ENCODE results near the gene FAM72B. TPM values are rescaled to one million over a fixed set of nuclear protein-coding genes. Genes with fewer than 3 reads are reported as not detected.
"Not testable (repeated sequence)": the region's sequence is repeated elsewhere in the genome, so short reads cannot be mapped to it uniquely, and the experiment has no call there.

FAM72B gene
- total RNA-seq, 1 experiment from 2014 or later: 33.3 TPM

DNA sequence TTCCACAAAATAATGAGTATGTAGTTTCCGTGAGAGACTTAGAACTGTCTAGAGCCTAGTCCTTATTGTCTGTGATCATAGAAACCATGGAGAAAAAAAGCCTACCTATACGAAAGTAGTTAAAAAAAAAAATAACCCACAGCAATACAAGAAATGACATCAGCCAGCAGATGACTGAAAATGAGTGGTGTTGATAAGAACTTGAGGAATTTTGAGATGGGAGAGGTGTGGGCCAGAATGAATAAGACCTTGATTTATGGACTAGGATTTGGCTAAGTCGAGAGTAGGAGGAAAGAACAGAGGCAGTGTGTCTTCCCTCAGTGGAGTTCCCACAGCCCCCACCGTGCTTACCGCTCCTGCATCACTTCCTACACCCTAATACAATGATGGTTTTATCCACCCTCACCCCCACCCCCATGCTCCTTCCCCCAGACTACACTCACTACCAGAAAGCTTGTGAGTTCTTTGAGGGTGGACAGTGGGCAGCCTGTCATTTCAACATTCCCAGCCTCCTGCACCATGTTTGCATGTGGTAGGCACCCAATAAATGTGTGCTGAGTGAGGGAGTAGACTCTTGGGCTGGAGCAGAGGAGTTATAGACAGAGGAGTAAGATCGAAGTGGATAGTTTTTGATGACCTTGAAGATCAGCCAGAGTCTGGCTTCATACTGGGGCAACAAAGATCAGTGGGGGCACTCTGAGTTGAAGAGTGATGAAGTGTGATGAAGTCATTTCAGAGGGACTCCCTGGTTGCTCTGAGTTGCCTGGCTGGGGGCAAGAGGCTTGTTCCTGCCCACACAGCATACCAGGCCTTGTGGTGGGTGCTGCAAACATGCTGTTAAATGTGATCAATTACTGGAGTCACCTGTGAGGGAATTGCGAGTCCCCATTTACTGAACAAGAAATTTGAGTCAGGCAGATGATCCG is 21.9 kb upstream of the FAM72B start:
- not testable (repeated sequence) for H3K27ac ChIP-seq (ENCODE audit: low read length); H3K9ac ChIP-seq (ENCODE audit: low read length); H3K9me2 ChIP-seq (replicated peaks; ENCODE audit: insufficient read depth, low read length); H3K4me1 ChIP-seq (ENCODE audit: low read length); H3K4me2 ChIP-seq (ENCODE audit: low read depth, low read length, poor library complexity, severe bottlenecking); H3K9me3 ChIP-seq (ENCODE audit: low read length); H3K4me3 ChIP-seq (ENCODE audit: low read length); H4K20me1 ChIP-seq (ENCODE audit: insufficient read depth, low read depth, low read length); H3K27me3 ChIP-seq (ENCODE audit: low read length); DNase-seq; H3K36me3 ChIP-seq (ENCODE audit: insufficient read depth, low read length); H2AFZ ChIP-seq (ENCODE audit: low read length)
- peaks cover 21% of the 10 kb centered on the region for H3K79me2 ChIP-seq (ENCODE audit: low read length)

DNA sequence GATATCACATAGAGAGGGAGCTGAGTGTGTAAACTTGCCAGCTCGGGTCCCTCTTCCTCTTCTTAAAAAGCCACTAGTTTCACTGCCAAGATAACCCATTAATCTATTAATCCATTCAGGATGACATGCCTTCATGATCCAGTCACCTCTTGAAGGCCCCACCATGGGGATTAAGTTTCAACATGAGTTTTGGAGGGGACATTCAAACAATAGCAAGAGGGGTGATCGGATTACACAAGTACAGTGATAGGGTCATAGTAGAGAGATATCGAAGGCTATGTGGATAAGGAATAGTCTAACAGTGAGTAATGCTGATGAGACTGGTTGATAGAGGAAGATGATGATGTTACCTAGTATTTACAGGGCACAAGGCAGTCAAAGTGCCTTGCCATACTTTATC is 18.8 kb upstream of the FAM72B start:
- H3K9ac ChIP-seq (ENCODE audit: low read length); H3K4me1 ChIP-seq (ENCODE audit: low read length); H3K9me3 ChIP-seq (ENCODE audit: low read length); H3K36me3 ChIP-seq (ENCODE audit: insufficient read depth, low read length); H2AFZ ChIP-seq (ENCODE audit: low read length); H3K27ac ChIP-seq (ENCODE audit: low read length); H3K27me3 ChIP-seq (ENCODE audit: low read length); H3K4me3 ChIP-seq (ENCODE audit: low read length); H4K20me1 ChIP-seq (ENCODE audit: insufficient read depth, low read depth, low read length); H3K4me2 ChIP-seq (ENCODE audit: low read depth, low read length, poor library complexity, severe bottlenecking); H3K9me2 ChIP-seq (replicated peaks; ENCODE audit: insufficient read depth, low read length): not testable (repeated sequence)
- DNase-seq: peak; percentile 14
- peaks cover 23% of the 10 kb centered on the region for H3K79me2 ChIP-seq (ENCODE audit: low read length)

DNA sequence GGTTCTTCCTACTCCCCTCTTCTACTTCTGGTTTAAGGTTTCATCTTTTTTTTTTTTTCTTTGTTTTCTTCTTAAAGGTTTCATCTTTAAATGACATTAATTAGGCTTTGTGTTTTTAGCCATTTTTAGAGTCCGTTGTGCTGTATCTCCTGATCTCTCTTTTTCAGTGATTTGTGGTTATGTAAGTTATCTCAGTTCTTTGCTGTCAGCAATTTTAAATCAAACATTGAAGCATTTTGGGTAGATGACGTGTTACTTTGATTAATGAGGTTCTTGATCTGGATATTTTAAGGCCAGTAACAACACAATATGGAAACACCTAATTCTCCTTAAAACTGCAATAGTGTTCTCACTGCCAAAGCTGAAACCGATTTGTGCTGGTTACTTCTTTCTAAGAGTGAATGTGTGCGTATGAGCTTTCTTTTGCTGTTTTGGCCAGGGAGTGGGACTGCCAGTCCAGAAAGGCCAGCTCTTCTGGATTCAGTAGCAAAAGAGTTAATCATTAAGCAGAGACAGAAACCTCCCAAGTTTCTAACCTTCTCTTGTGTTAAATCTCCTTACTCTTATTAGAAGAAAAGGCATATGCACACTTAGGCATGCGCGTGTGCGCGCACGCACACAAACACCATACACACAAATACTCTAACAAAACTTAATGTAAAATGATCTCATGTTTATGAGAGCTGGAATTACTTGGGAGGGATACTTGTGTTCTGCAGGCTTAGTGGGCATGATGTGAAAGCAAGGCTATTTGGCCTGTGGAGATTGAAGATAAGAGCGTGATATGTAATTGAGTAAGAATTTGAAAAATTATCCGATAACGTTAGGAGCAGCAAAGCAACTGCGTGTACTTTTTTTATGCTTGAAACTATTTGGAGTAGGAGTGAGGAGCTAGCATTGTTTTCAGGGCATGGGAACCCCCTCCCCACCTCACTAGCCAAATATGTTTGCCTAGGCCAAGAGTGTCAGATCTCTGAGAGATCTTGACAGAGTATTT is 17.1 kb upstream of the FAM72B start:
- not testable (repeated sequence) for H3K9me3 ChIP-seq (ENCODE audit: low read length); H3K4me2 ChIP-seq (ENCODE audit: low read depth, low read length, poor library complexity, severe bottlenecking); H3K27me3 ChIP-seq (ENCODE audit: low read length); H3K4me1 ChIP-seq (ENCODE audit: low read length); H3K9ac ChIP-seq (ENCODE audit: low read length); H3K27ac ChIP-seq (ENCODE audit: low read length); H3K4me3 ChIP-seq (ENCODE audit: low read length); H3K9me2 ChIP-seq (replicated peaks; ENCODE audit: insufficient read depth, low read length); H3K36me3 ChIP-seq (ENCODE audit: insufficient read depth, low read length); H2AFZ ChIP-seq (ENCODE audit: low read length); H4K20me1 ChIP-seq (ENCODE audit: insufficient read depth, low read depth, low read length); DNase-seq
- peaks cover 20% of the 10 kb centered on the region for H3K79me2 ChIP-seq (ENCODE audit: low read length)

DNA sequence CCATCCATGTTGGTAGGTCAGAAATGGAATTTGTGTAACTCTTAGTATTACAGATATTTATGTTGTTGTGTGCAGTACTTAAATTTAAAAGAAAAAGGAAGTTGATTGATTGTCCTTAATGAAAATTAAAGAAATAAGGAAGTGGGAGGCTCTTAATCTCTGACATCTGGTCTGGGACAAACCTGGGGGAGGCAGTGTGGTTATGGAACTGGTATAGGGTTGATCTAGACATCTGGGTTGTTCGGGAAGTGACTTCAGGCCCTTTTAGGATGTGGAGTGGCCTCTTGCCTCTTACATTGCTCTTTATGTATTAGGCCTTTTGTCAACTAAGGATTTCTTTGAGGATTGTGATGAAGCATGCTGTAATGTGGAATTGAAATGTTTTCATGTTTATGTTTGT is 16.1 kb upstream of the FAM72B start:
- not testable (repeated sequence) for H3K4me1 ChIP-seq (ENCODE audit: low read length)

DNA sequence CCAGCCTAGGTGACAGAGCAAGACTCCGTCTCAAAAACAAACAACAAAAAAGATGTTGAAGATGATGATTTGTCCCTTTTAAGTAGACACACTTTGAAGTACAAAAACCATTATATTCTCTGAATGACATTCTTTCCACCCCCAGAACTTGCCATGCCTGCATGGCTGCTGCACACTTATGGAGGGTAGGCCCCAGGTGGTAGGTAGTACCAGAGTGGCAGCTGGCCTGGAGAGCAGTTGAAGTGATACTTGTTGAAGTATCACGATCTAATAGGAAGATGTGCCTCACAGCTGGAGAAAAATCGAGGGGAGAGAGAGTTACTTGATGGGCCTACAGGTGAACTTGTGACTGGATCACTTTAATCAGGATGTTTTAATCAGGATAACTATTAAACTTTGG is 15.6 kb upstream of the FAM72B start:
- not testable (repeated sequence) for H3K27ac ChIP-seq (ENCODE audit: low read length); H3K36me3 ChIP-seq (ENCODE audit: insufficient read depth, low read length); H2AFZ ChIP-seq (ENCODE audit: low read length); DNase-seq; H3K4me1 ChIP-seq (ENCODE audit: low read length); H3K9me3 ChIP-seq (ENCODE audit: low read length); H3K27me3 ChIP-seq (ENCODE audit: low read length); H3K4me3 ChIP-seq (ENCODE audit: low read length); H4K20me1 ChIP-seq (ENCODE audit: insufficient read depth, low read depth, low read length); H3K9me2 ChIP-seq (replicated peaks; ENCODE audit: insufficient read depth, low read length); H3K9ac ChIP-seq (ENCODE audit: low read length); H3K4me2 ChIP-seq (ENCODE audit: low read depth, low read length, poor library complexity, severe bottlenecking)
- H3K79me2 ChIP-seq (ENCODE audit: low read length): peaks cover 18% of the 10 kb centered on the region

More for the DNA sequence above, 16.1 kb upstream of the FAM72B start:
- H3K4me3 ChIP-seq (ENCODE audit: low read length); H3K36me3 ChIP-seq (ENCODE audit: insufficient read depth, low read length); DNase-seq; H3K9me3 ChIP-seq (ENCODE audit: low read length); H4K20me1 ChIP-seq (ENCODE audit: insufficient read depth, low read depth, low read length); H3K27ac ChIP-seq (ENCODE audit: low read length); H2AFZ ChIP-seq (ENCODE audit: low read length); H3K9me2 ChIP-seq (replicated peaks; ENCODE audit: insufficient read depth, low read length); H3K4me2 ChIP-seq (ENCODE audit: low read depth, low read length, poor library complexity, severe bottlenecking); H3K27me3 ChIP-seq (ENCODE audit: low read length); H3K9ac ChIP-seq (ENCODE audit: low read length): not testable (repeated sequence)
- peaks cover 18% of the 10 kb centered on the region for H3K79me2 ChIP-seq (ENCODE audit: low read length)

DNA sequence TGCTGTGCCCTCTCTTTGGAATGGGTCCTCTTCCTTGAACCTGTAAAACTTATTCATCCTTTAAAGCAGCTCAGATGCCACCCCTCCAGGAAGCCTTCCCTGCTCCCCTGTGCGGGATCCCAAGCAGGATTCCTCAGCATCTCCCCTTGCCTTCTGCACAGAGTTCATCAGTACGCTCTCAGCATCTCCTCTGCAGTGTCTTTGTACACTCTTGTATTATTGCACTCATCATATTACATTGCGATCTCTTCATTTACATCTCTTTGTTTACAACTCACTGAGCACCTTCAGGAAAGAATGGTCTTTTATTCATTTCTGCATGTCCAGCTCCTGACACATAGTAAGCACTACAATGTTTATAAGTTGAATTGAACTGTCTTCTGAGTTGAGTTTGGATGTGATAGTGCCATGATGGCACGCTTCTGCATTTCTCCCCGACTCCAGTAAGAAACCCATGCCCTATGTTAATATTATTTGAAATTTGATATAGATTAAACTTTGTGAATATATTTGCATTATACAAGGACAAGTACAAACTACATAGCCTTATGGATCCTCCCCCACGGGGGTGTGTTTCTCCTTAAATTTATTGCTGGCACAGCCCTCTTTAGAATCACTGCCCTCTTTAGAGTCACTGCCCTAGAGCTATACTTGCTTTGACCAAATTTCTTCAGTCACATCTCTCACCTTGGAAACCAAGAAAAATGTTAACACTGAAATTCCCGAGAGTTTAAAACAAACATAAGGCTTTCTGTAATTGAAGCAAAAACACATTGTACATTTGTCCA is 13.1 kb upstream of the FAM72B start:
- H3K9me3 ChIP-seq (ENCODE audit: low read length); H2AFZ ChIP-seq (ENCODE audit: low read length); H3K4me1 ChIP-seq (ENCODE audit: low read length); H4K20me1 ChIP-seq (ENCODE audit: insufficient read depth, low read depth, low read length); H3K4me2 ChIP-seq (ENCODE audit: low read depth, low read length, poor library complexity, severe bottlenecking); H3K36me3 ChIP-seq (ENCODE audit: insufficient read depth, low read length); DNase-seq; H3K27ac ChIP-seq (ENCODE audit: low read length); H3K27me3 ChIP-seq (ENCODE audit: low read length); H3K9ac ChIP-seq (ENCODE audit: low read length); H3K9me2 ChIP-seq (replicated peaks; ENCODE audit: insufficient read depth, low read length); H3K4me3 ChIP-seq (ENCODE audit: low read length): not testable (repeated sequence)
- peaks cover 16% of the 10 kb centered on the region for H3K79me2 ChIP-seq (ENCODE audit: low read length)

DNA sequence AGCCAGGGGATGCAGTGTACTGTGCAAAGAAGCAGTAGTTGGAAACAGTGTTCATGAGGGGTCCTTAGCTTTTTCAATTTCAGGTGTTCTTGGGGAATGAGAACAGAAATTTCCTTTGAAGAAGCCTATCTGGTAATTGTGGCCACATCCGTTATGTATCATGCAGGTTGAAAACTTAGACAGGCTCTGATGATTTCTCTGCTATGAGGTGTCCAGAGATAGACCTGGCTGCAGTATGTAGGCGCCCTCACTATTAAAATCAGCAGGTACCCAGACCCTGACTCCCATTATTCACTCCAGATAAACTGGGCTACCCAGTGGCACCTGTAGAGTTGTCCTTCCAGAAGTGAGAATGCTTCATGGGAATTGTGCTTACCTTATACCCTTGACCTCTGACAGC is 8.4 kb upstream of the FAM72B start:
- H3K4me1 ChIP-seq (ENCODE audit: low read length); H3K9me2 ChIP-seq (replicated peaks; ENCODE audit: insufficient read depth, low read length); H3K9me3 ChIP-seq (ENCODE audit: low read length); H4K20me1 ChIP-seq (ENCODE audit: insufficient read depth, low read depth, low read length); H3K9ac ChIP-seq (ENCODE audit: low read length); H3K4me3 ChIP-seq (ENCODE audit: low read length); H3K36me3 ChIP-seq (ENCODE audit: insufficient read depth, low read length); H3K27me3 ChIP-seq (ENCODE audit: low read length); H3K27ac ChIP-seq (ENCODE audit: low read length); DNase-seq; H3K4me2 ChIP-seq (ENCODE audit: low read depth, low read length, poor library complexity, severe bottlenecking); H2AFZ ChIP-seq (ENCODE audit: low read length): not testable (repeated sequence)
- peaks cover 17% of the 10 kb centered on the region; the same call in 1 of the 2 replicates for H3K79me2 ChIP-seq (ENCODE audit: low read length)

Measured in Karpas-422 (cell line).